ENCODE data around the gene GKAP1. TPM values are rescaled to one million over a fixed set of nuclear protein-coding genes. Genes with fewer than 3 reads are reported as not detected.

Gene GKAP1
- total RNA-seq, 2 donors from 2014 or later: 3.7 to 4.8 TPM

DNA sequence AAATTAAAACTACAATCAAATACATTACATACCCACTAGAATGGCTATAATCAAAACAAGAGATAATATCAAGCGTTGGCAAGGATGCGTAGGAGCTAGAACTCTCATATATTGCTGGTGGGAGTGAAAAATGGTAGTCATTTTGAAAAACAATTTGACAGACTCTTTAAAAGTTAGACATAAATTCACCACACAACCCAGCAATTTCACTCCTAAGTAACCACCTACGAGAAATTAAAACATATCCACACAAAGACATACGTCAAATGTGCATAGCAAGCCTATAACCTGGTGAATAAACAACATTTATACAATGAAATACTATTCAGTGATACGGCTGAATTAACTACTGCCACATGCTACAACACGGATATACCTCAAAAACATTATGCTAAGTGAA, 44.7 kb downstream of the GKAP1 start:
- Histone ChIP-seq H3K9ac (ENCODE audit: low read depth in 2 of 2, low read length in 2 of 2) (no peak overlapping the region), H3K27me3 (no peaks in the 10 kb centered on the region), H3K36me3 (no peaks in the 10 kb centered on the region), H3K4me3 (no peak overlapping the region), H3K4me1 (no peaks in the 10 kb centered on the region), H3K9me3 (no peaks in the 10 kb centered on the region), H3K27ac (no peak overlapping the region)
- no peak for DNase-seq
- TF ChIP-seq, protein P1, sequence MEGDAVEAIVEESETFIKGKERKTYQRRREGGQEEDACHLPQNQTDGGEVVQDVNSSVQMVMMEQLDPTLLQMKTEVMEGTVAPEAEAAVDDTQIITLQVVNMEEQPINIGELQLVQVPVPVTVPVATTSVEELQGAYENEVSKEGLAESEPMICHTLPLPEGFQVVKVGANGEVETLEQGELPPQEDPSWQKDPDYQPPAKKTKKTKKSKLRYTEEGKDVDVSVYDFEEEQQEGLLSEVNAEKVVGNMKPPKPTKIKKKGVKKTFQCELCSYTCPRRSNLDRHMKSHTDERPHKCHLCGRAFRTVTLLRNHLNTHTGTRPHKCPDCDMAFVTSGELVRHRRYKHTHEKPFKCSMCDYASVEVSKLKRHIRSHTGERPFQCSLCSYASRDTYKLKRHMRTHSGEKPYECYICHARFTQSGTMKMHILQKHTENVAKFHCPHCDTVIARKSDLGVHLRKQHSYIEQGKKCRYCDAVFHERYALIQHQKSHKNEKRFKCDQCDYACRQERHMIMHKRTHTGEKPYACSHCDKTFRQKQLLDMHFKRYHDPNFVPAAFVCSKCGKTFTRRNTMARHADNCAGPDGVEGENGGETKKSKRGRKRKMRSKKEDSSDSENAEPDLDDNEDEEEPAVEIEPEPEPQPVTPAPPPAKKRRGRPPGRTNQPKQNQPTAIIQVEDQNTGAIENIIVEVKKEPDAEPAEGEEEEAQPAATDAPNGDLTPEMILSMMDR (IDR thresholded peaks at IDR 0.05): no peak
- intact Hi-C loops (cut with DNase I): no loop called here

DNA sequence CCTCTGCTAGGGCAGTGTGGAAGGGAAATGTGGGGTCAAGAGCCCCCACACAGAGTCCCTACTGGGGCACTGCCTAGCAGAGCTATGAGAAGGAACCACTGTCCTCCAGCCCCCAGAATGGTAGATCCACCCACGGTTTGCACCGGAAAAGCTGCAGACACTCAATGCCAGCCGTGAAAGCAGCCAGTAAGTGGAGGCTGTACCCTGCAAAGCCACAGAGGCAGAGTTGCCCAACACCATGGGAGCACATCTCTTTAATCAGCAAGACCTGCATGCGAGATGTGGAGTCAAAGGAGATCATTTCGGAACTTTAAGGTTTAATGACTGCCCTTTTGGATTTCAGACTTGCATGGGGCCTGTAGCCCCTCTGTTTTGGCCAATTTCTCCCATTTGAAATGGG, 52.2 kb downstream of the GKAP1 start:
- H3K4me3 ChIP-seq: no peak overlapping the region
- DNase-seq: no peak
- no peak overlapping the region for H3K27ac ChIP-seq
- TF ChIP-seq, protein P1 (IDR thresholded peaks at IDR 0.05): no peak
- intact Hi-C loops (cut with DNase I): no loop called here
- no peaks in the 10 kb centered on the region for H3K27me3 ChIP-seq
- H3K9me3 ChIP-seq: no peaks in the 10 kb centered on the region
- H3K36me3 ChIP-seq: no peaks in the 10 kb centered on the region
- H3K4me1 ChIP-seq: no peaks in the 10 kb centered on the region
- no peak overlapping the region for H3K9ac ChIP-seq (ENCODE audit: low read depth in 2 of 2, low read length in 2 of 2)

DNA sequence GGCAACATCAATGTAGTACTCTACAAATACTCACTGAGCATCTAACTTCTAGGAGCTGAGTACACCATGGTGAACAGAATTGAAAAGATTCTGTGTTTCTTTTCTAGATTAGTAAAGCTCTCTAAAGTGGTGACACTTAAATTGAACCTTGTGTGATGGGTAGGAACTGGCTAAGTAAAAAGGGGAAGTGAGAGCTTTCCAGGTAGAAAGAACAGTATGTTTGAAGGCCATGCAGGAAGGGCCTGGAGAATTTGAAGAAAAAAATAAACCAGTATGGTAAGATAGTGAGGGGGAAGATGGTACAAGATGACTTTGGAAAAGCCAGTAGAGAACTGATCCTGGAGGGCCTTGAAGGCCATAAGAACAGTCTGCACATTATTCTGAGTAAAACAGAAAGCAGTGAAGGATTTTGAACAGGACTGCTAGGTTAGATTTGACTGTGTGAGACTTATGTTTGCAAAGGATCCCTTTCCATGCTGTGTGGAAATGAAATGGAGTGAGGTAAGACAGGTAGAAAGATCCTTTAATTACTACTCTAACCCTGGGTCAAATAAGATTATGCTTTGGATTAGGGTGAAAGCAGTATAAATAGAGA, 63.1 kb downstream of the GKAP1 start:
- H3K9me3 ChIP-seq: no peaks in the 10 kb centered on the region
- intact Hi-C loops (cut with DNase I): no loop called here
- TF ChIP-seq, protein P1 (IDR thresholded peaks at IDR 0.05): no peak
- H3K9ac ChIP-seq (ENCODE audit: low read depth in 2 of 2, low read length in 2 of 2): no peak overlapping the region
- H3K36me3 ChIP-seq: no peaks in the 10 kb centered on the region
- H3K4me1 ChIP-seq: no peaks in the 10 kb centered on the region
- H3K27ac ChIP-seq: no peak overlapping the region
- H3K27me3 ChIP-seq: no peaks in the 10 kb centered on the region
- DNase-seq: no peak
- H3K4me3 ChIP-seq: no peak overlapping the region

DNA sequence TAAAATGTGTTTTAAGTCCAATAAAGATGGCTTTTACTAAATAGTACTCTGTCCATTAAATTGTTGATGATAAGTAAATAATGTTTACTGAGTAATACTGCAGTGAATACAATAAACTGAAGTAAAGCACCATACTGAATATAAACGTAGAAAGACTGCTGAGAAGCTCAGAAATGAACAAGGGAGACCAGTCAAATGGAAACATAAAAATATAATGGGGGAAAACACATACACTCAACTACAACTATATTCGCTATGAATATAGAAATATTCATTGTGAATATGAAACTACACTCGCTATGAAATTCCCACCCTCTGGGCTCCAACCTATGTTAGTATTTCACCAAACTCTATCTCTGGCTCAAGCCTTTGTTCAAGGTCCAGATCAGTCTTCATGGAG, 67.9 kb downstream of the GKAP1 start:
- H3K9me3 ChIP-seq: no peaks in the 10 kb centered on the region
- no peak overlapping the region for H3K27ac ChIP-seq
- H3K27me3 ChIP-seq: no peaks in the 10 kb centered on the region
- TF ChIP-seq, protein P1 (IDR thresholded peaks at IDR 0.05): no peak
- H3K36me3 ChIP-seq: no peaks in the 10 kb centered on the region
- no peaks in the 10 kb centered on the region for H3K4me1 ChIP-seq
- no peak overlapping the region for H3K4me3 ChIP-seq
- intact Hi-C loops (cut with DNase I): no loop called here
- H3K9ac ChIP-seq (ENCODE audit: low read depth in 2 of 2, low read length in 2 of 2): no peak overlapping the region
- DNase-seq: no peak

DNA sequence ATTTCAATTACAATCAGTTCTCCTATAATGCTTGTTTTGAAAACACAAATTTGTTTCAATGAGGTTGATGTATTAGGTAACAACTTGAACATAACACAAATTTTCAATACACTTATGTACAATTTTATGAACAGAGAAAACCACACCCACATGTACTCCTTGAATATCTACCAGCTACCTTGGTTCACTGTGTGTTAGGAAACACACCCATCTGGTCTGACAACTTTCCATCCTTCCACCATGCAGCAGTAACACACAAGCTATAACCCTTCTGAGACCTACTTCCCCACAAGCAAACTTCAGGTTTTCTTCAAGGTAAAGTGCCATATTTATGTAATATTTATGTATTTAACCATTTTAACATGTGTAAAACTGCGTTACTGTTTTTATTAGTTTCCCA, 73.4 kb downstream of the GKAP1 start:
- H3K36me3 ChIP-seq: no peaks in the 10 kb centered on the region
- no peaks in the 10 kb centered on the region for H3K27me3 ChIP-seq
- TF ChIP-seq, protein P1 (IDR thresholded peaks at IDR 0.05): no peak
- no peaks in the 10 kb centered on the region for H3K9me3 ChIP-seq
- intact Hi-C loops (cut with DNase I): no loop called here
- H3K27ac ChIP-seq: no peak overlapping the region
- H3K4me1 ChIP-seq: no peaks in the 10 kb centered on the region
- no peak for DNase-seq
- no peak overlapping the region for H3K9ac ChIP-seq (ENCODE audit: low read depth in 2 of 2, low read length in 2 of 2)
- no peak overlapping the region for H3K4me3 ChIP-seq

Data from colonic mucosa (tissue), 4 donors.